ENCODE data around the gene FOXP2.
"Not testable (repeated sequence)": the region's sequence is repeated elsewhere in the genome, so short reads cannot be mapped to it uniquely, and the experiment has no call there.

FOXP2 gene

GRCh38 chr7:114504586-114504985, 90.0 kb downstream of the FOXP2 start:
- peak; percentile 9 for DNase-seq

DNA sequence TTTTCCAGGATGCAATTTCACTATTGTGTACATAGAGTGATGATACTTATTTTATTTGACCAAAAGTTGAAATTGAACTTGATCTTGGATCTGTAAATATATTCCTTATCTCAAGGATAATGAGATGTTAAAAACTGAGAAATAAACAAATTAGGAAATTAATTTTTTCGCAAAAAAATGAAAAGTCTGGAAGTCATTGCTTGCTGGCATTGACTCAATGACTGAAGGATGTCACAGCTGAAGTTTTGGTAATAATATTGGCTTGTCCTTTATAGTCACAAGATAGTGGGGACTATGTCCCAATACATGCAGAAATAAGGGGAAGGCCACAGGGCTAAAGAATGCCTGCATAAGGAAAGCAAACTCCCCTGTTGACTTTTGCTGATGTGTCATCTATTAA, 92.8 kb downstream of the FOXP2 start:
- no peak for DNase-seq

GRCh38 chr7:114508086-114508485, 93.5 kb downstream of the FOXP2 start:
- peak; percentile 21 for DNase-seq

GRCh38 chr7:114510824-114511223, 96.2 kb downstream of the FOXP2 start:
- not testable (repeated sequence) for DNase-seq

- no peak for DNase-seq
These were observed 104.6 kb downstream of the FOXP2 start for GRCh38 chr7:114519240-114519639.

DNA sequence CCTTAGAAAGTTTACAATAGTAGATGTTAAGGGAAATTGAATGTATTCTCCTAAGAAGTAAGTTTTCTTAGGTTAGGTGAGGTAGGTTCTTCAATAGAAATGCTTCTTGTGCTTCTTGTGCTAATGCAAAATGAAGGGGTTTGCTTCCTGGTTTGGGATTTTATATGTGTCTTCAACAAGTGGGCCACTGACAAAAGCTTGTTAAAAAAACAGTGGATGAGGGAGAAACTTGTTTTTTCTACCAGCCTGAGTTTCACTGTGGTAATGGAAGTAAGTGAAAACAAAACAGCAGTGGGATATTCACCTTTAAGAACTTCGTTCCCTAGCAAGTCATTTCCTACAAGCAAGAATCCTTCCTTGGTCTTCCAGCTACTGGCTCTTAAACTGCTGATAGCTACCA, 107.5 kb downstream of the FOXP2 start:
- DNase-seq: no peak

GRCh38 chr7:114527589-114527988, 113.0 kb downstream of the FOXP2 start:
- DNase-seq: no peak

DNA sequence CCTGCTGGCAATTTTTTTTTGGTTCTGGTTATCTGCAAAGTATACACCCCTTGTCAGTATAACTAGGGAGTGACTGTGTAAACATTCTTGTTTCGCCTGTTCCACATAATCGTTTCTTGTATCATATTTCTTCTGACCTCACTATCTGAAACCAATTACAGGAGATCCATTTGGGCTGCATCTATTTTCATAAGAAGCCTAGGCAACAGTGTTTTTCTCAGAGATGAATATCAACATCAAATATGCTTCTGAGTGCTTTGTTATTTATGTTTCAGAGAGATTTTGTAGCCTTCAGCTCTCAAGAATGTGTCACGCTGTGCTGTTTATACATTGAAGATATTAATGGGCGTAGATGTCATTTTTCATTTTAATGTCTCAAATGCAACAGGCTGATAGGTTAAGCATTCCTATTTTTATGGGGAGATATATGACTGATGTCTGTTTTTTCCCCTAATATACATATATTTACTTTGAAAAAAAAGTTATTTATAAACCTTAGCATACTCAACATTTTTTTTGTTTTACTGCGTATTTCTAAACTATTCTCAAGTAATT, 115.5 kb downstream of the FOXP2 start:
- peak; percentile 84 for DNase-seq

GRCh38 chr7:114531326-114531725, 116.7 kb downstream of the FOXP2 start:
- peak; percentile 38 for DNase-seq

DNA sequence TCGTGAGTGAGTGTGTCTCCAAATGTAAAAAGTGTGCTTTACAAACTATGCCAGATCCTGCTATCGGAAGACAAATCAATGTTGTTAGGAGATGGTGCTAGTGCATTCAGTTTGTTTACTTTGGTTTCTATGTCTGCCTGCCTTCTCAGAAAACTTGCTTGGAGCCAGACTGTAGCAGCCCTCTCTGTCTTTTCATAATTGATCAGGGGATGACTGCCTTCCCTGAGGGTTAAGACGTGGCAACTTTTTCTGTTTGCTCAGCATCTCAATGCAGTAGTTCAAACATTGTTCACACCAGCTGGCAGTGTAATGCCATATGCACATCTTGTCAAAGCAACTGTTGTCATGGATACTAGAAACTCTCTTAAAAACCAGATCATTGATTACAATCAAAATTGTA, 118.5 kb downstream of the FOXP2 start:
- no peak for DNase-seq

DNA sequence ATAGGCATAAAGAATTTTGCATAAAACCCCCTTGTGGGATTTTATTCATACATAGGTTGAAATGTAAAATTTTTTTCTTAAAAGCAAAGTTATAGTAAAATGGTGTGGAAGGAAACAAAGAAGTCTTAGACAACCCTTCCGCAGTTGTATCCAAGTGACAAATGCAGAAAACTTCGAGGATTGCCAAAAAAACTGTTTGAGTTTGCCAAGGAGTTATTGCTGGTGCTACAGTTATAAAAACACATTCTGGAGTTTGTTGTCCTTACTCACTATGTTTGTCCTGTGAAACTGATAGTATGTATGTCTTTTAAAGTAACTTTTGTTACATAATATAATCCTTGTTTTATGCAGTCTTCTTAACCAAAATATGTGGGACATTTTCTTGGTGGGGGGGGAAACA, 120.3 kb downstream of the FOXP2 start:
- DNase-seq: no peak

DNA sequence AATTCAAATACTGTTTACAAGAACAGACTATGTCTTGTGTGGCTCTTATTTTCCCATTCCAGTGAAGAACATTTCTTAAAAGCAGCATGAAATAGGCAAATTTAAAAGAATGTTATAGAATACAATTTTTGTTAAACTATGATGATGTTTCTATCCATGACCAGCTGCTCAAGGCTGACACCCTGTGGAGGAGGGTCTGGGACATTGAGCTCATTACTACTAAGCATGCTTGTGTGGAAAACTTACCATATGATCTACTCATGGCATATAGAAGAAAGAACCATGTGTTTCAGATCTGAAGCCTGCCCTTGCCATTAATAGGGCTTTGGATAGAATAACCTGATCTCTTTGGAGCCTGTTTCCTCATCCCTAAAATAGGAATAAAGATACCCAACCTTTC, 125.0 kb downstream of the FOXP2 start:
- DNase-seq: peak; percentile 34

DNA sequence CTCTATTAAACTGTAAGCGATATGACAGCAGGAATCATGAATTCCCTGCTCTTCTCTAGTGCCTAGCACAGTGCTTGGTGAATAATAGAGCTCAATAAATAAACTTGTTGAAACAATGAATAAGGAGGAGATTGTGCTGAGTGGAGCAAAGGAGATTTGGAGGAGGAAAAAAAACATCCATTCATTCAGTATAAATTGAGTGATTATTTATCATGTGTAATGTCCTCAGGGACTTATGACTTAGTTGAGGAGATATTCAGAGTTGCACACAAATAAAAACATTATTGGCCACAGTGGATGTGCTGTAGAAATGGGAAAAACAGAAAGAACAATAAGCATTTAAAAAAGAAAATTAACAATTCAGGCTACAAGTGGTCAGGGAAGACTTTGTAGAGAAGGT, 125.7 kb downstream of the FOXP2 start:
- no peak for DNase-seq

DNA sequence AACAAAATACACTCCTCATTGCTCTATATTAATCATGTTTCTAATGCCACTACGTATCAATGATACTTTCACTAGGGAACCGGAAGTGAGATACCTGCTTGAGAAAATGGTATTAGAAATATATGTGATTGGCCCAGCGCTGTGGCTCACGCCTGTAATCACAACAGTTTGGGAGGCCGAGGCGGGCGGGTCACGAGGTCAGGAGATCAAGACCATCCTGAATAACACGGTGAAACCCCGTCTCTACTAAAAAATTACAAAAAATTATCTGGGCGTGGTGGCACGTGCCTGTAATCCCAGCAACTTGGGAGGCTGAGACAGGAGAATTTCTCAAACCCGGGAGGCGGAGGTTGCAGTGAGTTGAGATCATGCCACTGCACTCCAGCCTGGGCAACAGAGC, 132.7 kb downstream of the FOXP2 start:
- DNase-seq: not testable (repeated sequence)

DNA sequence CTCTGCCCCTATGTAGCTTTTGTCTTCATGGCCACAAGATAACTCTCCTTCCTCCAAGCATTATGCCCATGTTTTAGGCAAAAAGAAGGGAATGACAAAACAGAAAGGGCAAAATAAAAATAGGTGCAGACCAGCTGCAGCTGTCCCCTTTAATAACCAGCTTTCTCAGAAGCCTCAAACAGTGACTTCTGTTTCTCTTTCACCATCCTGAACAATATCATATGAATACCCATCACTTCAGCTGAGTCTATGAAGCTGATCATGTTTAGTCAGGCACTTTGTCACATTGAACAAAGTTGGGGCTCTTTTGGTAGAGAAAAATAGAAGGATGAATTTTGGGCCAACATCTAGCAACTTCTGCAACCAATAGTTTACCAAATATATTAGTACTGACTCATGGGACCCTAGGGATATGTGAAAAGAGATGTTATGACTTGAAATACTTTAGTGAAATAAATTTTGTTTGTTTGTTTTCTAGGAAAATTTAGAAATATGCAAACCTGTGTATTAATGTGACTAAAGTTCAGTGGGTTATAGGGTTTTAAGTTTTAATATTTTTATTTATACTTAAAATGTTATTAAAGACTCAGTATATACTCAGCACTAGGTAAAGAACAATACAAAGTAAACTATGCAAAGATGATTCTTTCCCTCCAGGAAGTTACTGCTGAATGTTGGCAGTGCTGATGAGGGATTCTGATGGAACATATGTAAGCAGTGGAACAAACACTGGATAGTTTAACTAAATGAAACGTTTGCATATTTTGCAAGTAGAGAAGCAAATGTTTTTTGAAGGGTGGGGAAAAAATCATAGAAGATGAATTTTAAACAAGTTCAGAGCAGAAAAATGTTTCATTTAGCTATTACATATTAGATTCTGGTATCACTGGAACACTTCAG, 133.7 kb downstream of the FOXP2 start:
- DNase-seq: peak; percentile 23

- DNase-seq: peak; percentile 49
These were observed 140.3 kb downstream of the FOXP2 start for GRCh38 chr7:114554781-114555537.

DNA sequence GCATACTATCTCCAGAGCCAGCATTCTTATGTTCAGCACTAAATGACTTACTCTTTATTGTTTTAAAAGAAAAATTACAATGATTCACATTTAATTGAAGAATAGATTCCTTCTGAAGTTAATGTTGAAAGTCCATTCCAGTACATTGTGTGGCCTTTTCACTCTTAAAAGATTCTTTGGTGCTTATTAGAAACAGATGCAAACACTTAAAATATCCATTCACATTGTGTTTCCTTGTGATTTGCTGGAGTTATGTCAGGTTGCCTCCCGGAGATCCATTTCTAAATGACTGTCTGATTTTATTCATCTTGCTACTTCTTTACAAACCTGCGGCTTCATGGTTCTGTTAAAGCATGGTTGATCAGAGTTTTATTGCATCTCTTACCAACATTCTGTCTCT, 152.8 kb downstream of the FOXP2 start:
- DNase-seq: peak; percentile 28

- no peak for DNase-seq
These were observed 154.6 kb downstream of the FOXP2 start for GRCh38 chr7:114569220-114569619.

- DNase-seq: peak; percentile 35
These were observed 159.8 kb downstream of the FOXP2 start for GRCh38 chr7:114574384-114574783.

GRCh38 chr7:114575098-114575497, 160.5 kb downstream of the FOXP2 start:
- DNase-seq: no peak

DNA sequence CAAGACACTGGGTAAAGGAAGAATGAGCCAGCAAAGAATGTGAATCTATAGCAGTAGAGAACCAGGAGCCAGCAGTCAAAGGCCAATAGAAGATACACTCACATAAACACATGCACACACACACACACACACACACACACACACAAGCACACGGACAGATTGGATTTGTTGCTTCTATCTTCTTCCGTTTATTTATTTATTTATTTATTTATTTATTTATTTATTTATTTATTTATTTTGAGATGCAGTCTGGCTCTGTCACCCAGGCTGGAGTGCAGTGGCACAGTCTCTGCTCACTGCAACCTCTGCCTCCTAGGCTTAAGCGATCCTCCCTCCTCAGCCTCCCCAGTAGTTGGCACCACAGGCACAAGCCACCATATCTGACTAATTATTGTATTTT, 166.3 kb downstream of the FOXP2 start:
- not testable (repeated sequence) for DNase-seq

GRCh38 chr7:114588506-114588905, 173.9 kb downstream of the FOXP2 start:
- no peak for DNase-seq

GRCh38 chr7:114589436-114589835, 174.8 kb downstream of the FOXP2 start:
- DNase-seq: no peak

DNA sequence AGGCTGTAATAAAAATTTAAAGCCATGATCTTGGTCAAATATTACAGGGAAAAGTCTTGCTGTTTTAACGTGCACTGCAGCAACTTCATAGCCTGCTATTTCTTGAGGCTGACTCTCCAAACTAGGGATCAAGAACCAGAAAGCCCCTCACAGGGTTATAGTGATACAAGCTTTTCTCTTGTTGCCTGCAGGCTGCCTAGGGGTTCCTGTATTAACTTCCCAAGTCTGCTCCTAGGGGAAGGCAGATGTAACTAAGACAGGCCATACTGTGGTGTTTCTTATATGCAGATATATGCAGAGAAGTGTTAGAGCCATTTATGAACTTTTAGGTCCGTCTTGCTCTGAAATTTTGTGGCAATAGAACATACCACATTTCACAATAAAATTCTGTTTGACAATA, 175.7 kb downstream of the FOXP2 start:
- DNase-seq: no peak

Data from fibroblast of skin of right quadriceps (primary cell).